ENCODE measurements around the gene PPP1R9A. TPM values are rescaled to one million over a fixed set of nuclear protein-coding genes. Genes with fewer than 3 reads are reported as not detected.

PPP1R9A gene
- total and polyA plus RNA-seq, 10 of the 15 experiments (the other 5 are each of a cell fraction or from before 2014, with no cell fraction given) = 0.04 to 0.12 TPM; not detected in 8

- SMC1A ChIA-PET (ENCODE audit: uncharacterized antibody, unreplicated experiment) = no interaction called here
- Histone ChIP-seq H3K9me3 (replicated peaks; ENCODE audit: control insufficient read depth, insufficient read depth, low read length) (no peaks in the 10 kb centered on the region), H3K27ac (ENCODE audit: control insufficient read depth, insufficient read depth) (no peak overlapping the region), H3K4me3 (no peak overlapping the region), H3K9ac (ENCODE audit: control insufficient read depth, insufficient read depth, low read length) (no peak overlapping the region), H2AFZ (ENCODE audit: control insufficient read depth, low read depth, low read length) (no peak overlapping the region), H3K27me3 (replicated peaks in 1 of 2; ENCODE audit: control insufficient read depth in 2 of 2, insufficient read depth in 2 of 2, low read length in 1 of 2) (no peaks in the 10 kb centered on the region), H3K4me1 (ENCODE audit: control insufficient read depth, insufficient read depth, low read length) (no peaks in the 10 kb centered on the region), H3K79me2 (ENCODE audit: control insufficient read depth, insufficient read depth, low read length) (no peaks in the 10 kb centered on the region), H3K4me2 (ENCODE audit: control insufficient read depth, insufficient read depth) (no peak overlapping the region), H4K20me1 (ENCODE audit: control insufficient read depth, insufficient read depth) (no peaks in the 10 kb centered on the region), H3K36me3 (ENCODE audit: control insufficient read depth in 2 of 2, insufficient read depth in 2 of 2, low read length in 1 of 2) (no peaks in the 10 kb centered on the region)
- no TSS peak for BruUV-seq (replicated peaks)
- TF ChIP-seq POLR2AphosphoS2 (IDR thresholded peaks at IDR 0.05; ENCODE audit: low read depth, low read length) = no peak
- TF ChIP-seq MYB (IDR thresholded peaks at IDR 0.05; ENCODE audit: borderline replicate concordance, low read depth, low read length) = no peak
- TF ChIP-seq LARP7 (IDR thresholded peaks at IDR 0.05) = no peak
- TF ChIP-seq RBBP5 (conservative IDR thresholded peaks at IDR 0.05) = no peak
- TF ChIP-seq NR2C1 (IDR thresholded peaks at IDR 0.05) = no peak
- TF ChIP-seq, protein P1, sequence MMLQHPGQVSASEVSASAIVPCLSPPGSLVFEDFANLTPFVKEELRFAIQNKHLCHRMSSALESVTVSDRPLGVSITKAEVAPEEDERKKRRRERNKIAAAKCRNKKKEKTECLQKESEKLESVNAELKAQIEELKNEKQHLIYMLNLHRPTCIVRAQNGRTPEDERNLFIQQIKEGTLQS (IDR thresholded peaks at IDR 0.05; ENCODE audit: borderline replicate concordance, extremely low read depth, low read depth, low read length) = no peak
- TF ChIP-seq RELB (IDR thresholded peaks at IDR 0.05; ENCODE audit: low read depth) = no peak
- no peak for TF ChIP-seq EGR1 (IDR thresholded peaks at IDR 0.05; ENCODE audit: borderline replicate concordance in 1 of 2, low read depth in 2 of 2, low read length in 2 of 2)
- TF ChIP-seq ZNF384 (IDR thresholded peaks at IDR 0.05; ENCODE audit: borderline replicate concordance, low read depth, low read length) = no peak
- no peak for TF ChIP-seq ZBTB33 (IDR thresholded peaks at IDR 0.05)
- TF ChIP-seq SKIL (IDR thresholded peaks at IDR 0.05; ENCODE audit: low read depth, poor library complexity, severe bottlenecking) = no peak
- no peak for TF ChIP-seq TBL1XR1 (IDR thresholded peaks at IDR 0.05; ENCODE audit: low read depth, low read length)
- TF ChIP-seq PML (IDR thresholded peaks at IDR 0.05; ENCODE audit: low read length) = no peak
- TF ChIP-seq GABPA (IDR thresholded peaks at IDR 0.05; ENCODE audit: low read depth) = no peak
- no peak for TF ChIP-seq RFX5 (IDR thresholded peaks at IDR 0.05; ENCODE audit: low read depth, low read length)
- TF ChIP-seq SMARCA5 (IDR thresholded peaks at IDR 0.05) = no peak
- TF ChIP-seq ZNF207 (IDR thresholded peaks at IDR 0.05; ENCODE audit: borderline replicate concordance) = no peak
- no peak for TF ChIP-seq CBFB (IDR thresholded peaks at IDR 0.05; ENCODE audit: low read depth)
- TF ChIP-seq CBX3 (IDR thresholded peaks at IDR 0.05; ENCODE audit: borderline replicate concordance, low read depth) = no peak
- TF ChIP-seq SRF (IDR thresholded peaks at IDR 0.05; ENCODE audit: low read depth in 2 of 2, low read length in 2 of 2) = no peak
- intact Hi-C loops (cut with micrococcal nuclease; ENCODE audit: unreplicated experiment) (no loop called here), in situ Hi-C loops (cut with MboI) (no loop called here)
- no peak for FAIRE-seq
- 0% methylated on average over 1 of the region's 1 CpG for WGBS (ENCODE audit: insufficient coverage, insufficient replicate concordance, low lambda C conversion rate, missing lambda C conversion rate)
- CTCF ChIA-PET = interaction anchor here (0.8 kb wide), 1 partner anchor 384 kb away, joined by 3 read pairs; no protein-coding TSS in a partner anchor
- DNase-seq (ENCODE audit: low read depth, low spot score) = no peak
- RAD21 ChIA-PET (ENCODE audit: unreplicated experiment) = no interaction called here
- POLR2A ChIA-PET = interaction anchor here (0.6 kb wide), 2 partner anchors 108 to 549 kb away, joined by 3 to 4 read pairs; no protein-coding TSS in a partner anchor
- no peak for ATAC-seq
Measured at GRCh38 chr7:95092324-95092723, 184.9 kb downstream of the PPP1R9A start.

All from GM12878 (cell line).